K562 (cell line): Measurements from ENCODE around the gene ERCC1. TPM values are rescaled to one million over a fixed set of nuclear protein-coding genes. Genes with fewer than 3 reads are reported as not detected.

Experiments used
- CEBPB ChIP-seq: fragments of 450-650 bp; IDR thresholded peaks from 2 replicates; pipeline ENCODE4 v1.6.1; 2016; ENCODE audit warnings: missing genetic modification characterization, missing compliant biosample characterization
- CEBPG ChIP-seq, 3 experiments: fragments of 200-800 bp in 1 of 3; sonication (Bioruptor generic) in 1 of 3; sonication (generic) in 1 of 3; formaldehyde crosslinking in 1 of 3; IDR thresholded peaks in 2 of 3; conservative IDR thresholded peaks in 1 of 3; 2 replicates each; pipeline versions ENCODE4 v1.6.1 to v1.8.0; 2016 to 2022; ENCODE audit warnings: missing compliant biosample characterization in 2 of 3, missing genetic modification characterization in 2 of 3, mild to moderate bottlenecking in 1 of 3, missing genetic modification reagents in 1 of 3
- HDAC8 ChIP-seq: fragments of 450-650 bp; IDR thresholded peaks from 2 replicates; pipeline ENCODE4 v1.6.1; 2016; ENCODE audit warnings: mild to moderate bottlenecking, missing genetic modification characterization, moderate library complexity, missing compliant biosample characterization
- HOXB6 ChIP-seq: fragments of 250-450 bp; sonication (Bioruptor Pico); IDR thresholded peaks from 2 replicates; pipeline ENCODE4 v1.5.1; 2022; ENCODE audit warnings: mild to moderate bottlenecking, borderline replicate concordance
- ILK ChIP-seq: fragments of 450-650 bp; IDR thresholded peaks from 2 replicates; pipeline ENCODE4 v1.6.1; 2016; ENCODE audit warnings: missing genetic modification characterization, low read depth, mild to moderate bottlenecking, missing compliant biosample characterization, moderate library complexity, borderline replicate concordance
- KDM5B ChIP-seq: fragments of 200-600 bp; sonication (generic); IDR thresholded peaks from 2 replicates; pipeline ENCODE4 v1.6.1; 2012; ENCODE audit warnings: low read depth, mild to moderate bottlenecking, moderate library complexity, low read length, control low read depth, inconsistent platforms; ENCODE audit not compliant: insufficient replicate concordance
- NFIC ChIP-seq: fragments of 450-650 bp; IDR thresholded peaks from 2 replicates; pipeline ENCODE4 v1.6.1; 2017; ENCODE audit warnings: mild to moderate bottlenecking, inconsistent platforms
- NONO ChIP-seq, 2 experiments: fragments of 200-400 bp in 1 of 2; fragments of 450-650 bp in 1 of 2; formaldehyde crosslinking in 1 of 2; IDR thresholded peaks; 2 replicates each; pipeline ENCODE4 v1.6.1; 2017; ENCODE audit warnings: low read depth in 2 of 2, mild to moderate bottlenecking in 2 of 2, moderate library complexity in 2 of 2, low read length in 1 of 2
- POLR2AphosphoS2 ChIP-seq: IDR thresholded peaks from 2 replicates; pipeline ENCODE4 v1.6.1; 2012; ENCODE audit warnings: low read length, improper control_type of control experiment
- RBM39 ChIP-seq: fragments of 200-400 bp; formaldehyde crosslinking; optimal IDR thresholded peaks from 2 replicates; pipeline ENCODE3; 2018; ENCODE audit warnings: low read depth, low read length
- SMC3 ChIP-seq: conservative IDR thresholded peaks from 2 replicates; pipeline ENCODE4 v1.6.1; 2011; ENCODE audit warnings: low read depth, low read length, improper control_type of control experiment; ENCODE audit not compliant: insufficient read depth
- SNIP1 ChIP-seq: fragments of 450-650 bp; IDR thresholded peaks from 2 replicates; pipeline ENCODE4 v1.7.1; 2017; ENCODE audit warnings: low read depth, mild to moderate bottlenecking
- STAT5A ChIP-seq: IDR thresholded peaks from 2 replicates; pipeline ENCODE4 v1.6.1; 2012; ENCODE audit warnings: low read length, inconsistent platforms, borderline replicate concordance
- WHSC1 ChIP-seq: IDR thresholded peaks from one replicate; pipeline ENCODE4 v1.6.1; 2012; ENCODE audit warnings: low read length, control low read depth, inconsistent platforms
- ZNF324 ChIP-seq: fragments of 250-450 bp; sonication (Bioruptor Pico); IDR thresholded peaks from 2 replicates; pipeline ENCODE4 v1.4.0; 2020; ENCODE audit warnings: mild to moderate bottlenecking
- ZNF780A ChIP-seq: fragments of 250-450 bp; sonication (Bioruptor Pico); IDR thresholded peaks from 2 replicates; pipeline ENCODE4 v1.5.0; 2021; ENCODE audit warnings: mild to moderate bottlenecking
- polyA plus RNA-seq, 8 experiments: library from polyadenylated mRNA; depleted of rRNA in 4 of 8; stranded (reverse) in 5 of 8; unstranded in 3 of 8; fragments of >200 nt; fragmentation: Nextera tagmentation in 2 of 8; fragmentation: Illumina TruSeq in 1 of 8; extraction: Ambion mirVana in 2 of 8; extraction: Trizol in 1 of 8; gene quantifications; 2 replicates each; pipeline versions ENCODE4 v1.2.1 to v1.2.3, GENCODE V29; 2011 to 2014; ENCODE audit warnings: inconsistent platforms in 1 of 8, missing spikeins in 1 of 8
- total RNA-seq, 7 experiments: library from RNA; depleted of rRNA in 6 of 7; stranded (reverse); fragments of >200 nt in 6 of 7; fragmentation: Illumina TruSeq in 2 of 7; extraction: Trizol in 2 of 7; gene quantifications; 2 replicates each; pipeline versions ENCODE4 v1.2.1 to v1.2.3, GENCODE V29; 2011 to 2021; ENCODE audit warnings: low replicate concordance in 1 of 7
- TF ChIP-seq, protein P1 (sequence below): sonication (generic); formaldehyde crosslinking; IDR thresholded peaks from 2 replicates; pipeline ENCODE4 v1.8.0; 2023; ENCODE audit warnings: missing genetic modification reagents, mild to moderate bottlenecking, borderline replicate concordance
- TF ChIP-seq, protein P2 (sequence below): fragments of 450-650 bp; formaldehyde crosslinking; conservative IDR thresholded peaks from 2 replicates; pipeline ENCODE4 v1.4.0; 2022; ENCODE audit warnings: mild to moderate bottlenecking, missing genetic modification characterization
- TF ChIP-seq, protein P3 (sequence below): fragments of 450-650 bp; IDR thresholded peaks from 2 replicates; pipeline ENCODE4 v1.6.1; 2016; ENCODE audit warnings: mild to moderate bottlenecking

Gene ERCC1
- total and polyA plus RNA-seq, 9 of the 15 experiments (the other 6 are each of a cell fraction or from before 2014, with no cell fraction given), result 9.3 to 92.6 (median 60.0) TPM

DNA sequence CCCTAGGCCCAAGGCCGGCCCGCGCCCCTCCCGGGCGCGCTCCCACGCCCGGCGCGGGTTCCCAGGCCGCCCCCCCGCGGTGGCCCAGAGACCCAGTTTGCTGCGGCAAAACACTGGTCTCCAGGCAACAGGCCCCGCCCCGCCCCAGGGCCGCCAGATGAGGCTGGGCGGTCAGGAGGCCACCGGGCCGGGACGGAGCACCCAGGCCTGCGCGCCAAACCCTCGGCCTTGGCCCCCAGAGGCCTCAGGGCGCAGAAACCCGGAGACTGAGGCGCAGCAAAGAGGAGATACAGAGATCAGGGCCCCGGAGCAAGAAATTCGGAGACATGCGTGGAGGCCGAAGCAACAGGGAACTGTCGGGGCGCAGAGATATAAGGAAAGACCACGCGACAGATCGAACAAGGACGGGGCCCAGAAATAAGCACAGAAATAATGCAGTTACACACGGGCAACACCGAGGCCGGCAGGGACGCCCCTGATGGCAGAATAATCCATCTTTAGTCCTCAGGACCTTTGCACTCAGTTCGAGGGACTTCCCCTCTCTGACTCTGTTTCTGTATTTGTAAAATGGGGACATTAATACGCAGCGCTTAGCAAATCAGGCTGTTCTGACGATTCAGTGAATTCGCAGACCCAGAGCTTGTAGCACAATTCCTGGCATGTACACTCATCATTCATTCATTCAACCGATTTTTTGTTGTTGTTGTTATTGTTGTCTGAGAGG is 20.8 kb upstream of the ERCC1 start (continued):
- TF ChIP-seq, protein P1, sequence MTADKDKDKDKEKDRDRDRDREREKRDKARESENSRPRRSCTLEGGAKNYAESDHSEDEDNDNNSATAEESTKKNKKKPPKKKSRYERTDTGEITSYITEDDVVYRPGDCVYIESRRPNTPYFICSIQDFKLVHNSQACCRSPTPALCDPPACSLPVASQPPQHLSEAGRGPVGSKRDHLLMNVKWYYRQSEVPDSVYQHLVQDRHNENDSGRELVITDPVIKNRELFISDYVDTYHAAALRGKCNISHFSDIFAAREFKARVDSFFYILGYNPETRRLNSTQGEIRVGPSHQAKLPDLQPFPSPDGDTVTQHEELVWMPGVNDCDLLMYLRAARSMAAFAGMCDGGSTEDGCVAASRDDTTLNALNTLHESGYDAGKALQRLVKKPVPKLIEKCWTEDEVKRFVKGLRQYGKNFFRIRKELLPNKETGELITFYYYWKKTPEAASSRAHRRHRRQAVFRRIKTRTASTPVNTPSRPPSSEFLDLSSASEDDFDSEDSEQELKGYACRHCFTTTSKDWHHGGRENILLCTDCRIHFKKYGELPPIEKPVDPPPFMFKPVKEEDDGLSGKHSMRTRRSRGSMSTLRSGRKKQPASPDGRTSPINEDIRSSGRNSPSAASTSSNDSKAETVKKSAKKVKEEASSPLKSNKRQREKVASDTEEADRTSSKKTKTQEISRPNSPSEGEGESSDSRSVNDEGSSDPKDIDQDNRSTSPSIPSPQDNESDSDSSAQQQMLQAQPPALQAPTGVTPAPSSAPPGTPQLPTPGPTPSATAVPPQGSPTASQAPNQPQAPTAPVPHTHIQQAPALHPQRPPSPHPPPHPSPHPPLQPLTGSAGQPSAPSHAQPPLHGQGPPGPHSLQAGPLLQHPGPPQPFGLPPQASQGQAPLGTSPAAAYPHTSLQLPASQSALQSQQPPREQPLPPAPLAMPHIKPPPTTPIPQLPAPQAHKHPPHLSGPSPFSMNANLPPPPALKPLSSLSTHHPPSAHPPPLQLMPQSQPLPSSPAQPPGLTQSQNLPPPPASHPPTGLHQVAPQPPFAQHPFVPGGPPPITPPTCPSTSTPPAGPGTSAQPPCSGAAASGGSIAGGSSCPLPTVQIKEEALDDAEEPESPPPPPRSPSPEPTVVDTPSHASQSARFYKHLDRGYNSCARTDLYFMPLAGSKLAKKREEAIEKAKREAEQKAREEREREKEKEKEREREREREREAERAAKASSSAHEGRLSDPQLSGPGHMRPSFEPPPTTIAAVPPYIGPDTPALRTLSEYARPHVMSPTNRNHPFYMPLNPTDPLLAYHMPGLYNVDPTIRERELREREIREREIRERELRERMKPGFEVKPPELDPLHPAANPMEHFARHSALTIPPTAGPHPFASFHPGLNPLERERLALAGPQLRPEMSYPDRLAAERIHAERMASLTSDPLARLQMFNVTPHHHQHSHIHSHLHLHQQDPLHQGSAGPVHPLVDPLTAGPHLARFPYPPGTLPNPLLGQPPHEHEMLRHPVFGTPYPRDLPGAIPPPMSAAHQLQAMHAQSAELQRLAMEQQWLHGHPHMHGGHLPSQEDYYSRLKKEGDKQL (CRISPR knock-in tag), result no peak
- no peak for TF ChIP-seq HDAC8 (tag)
- TF ChIP-seq ZNF324, result no peak
- TF ChIP-seq STAT5A, result no peak
- TF ChIP-seq NONO (IDR thresholded peaks at IDR 0.05; ENCODE audit: low read depth in 2 of 2, low read length in 1 of 2), result no peak
- no peak for TF ChIP-seq RBM39
- TF ChIP-seq, protein P2, sequence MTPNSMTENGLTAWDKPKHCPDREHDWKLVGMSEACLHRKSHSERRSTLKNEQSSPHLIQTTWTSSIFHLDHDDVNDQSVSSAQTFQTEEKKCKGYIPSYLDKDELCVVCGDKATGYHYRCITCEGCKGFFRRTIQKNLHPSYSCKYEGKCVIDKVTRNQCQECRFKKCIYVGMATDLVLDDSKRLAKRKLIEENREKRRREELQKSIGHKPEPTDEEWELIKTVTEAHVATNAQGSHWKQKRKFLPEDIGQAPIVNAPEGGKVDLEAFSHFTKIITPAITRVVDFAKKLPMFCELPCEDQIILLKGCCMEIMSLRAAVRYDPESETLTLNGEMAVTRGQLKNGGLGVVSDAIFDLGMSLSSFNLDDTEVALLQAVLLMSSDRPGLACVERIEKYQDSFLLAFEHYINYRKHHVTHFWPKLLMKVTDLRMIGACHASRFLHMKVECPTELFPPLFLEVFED (CRISPR knock-in tag), result 0 out of 2 replicates have a peak, but pooled peaks have one; percentile 39
- no peak for TF ChIP-seq CEBPB (tag)
- peak; percentile 62 for TF ChIP-seq KDM5B
- TF ChIP-seq HOXB6 (CRISPR knock-in tag), result no peak
- no peak for TF ChIP-seq SMC3
- TF ChIP-seq ZNF780A (CRISPR knock-in tag), result no peak
- TF ChIP-seq POLR2AphosphoS2, result no peak
- no peak for TF ChIP-seq ILK (tag)
- TF ChIP-seq SNIP1, result no peak
- TF ChIP-seq WHSC1, result no peak
- no peak for TF ChIP-seq CEBPG (CRISPR knock-in tag; IDR thresholded peaks at IDR 0.05)
- no peak for TF ChIP-seq CEBPG (tag; conservative IDR thresholded peaks at IDR 0.05 in 1 of 2, IDR thresholded peaks at IDR 0.05 in 1 of 2)
- TF ChIP-seq, protein P3, sequence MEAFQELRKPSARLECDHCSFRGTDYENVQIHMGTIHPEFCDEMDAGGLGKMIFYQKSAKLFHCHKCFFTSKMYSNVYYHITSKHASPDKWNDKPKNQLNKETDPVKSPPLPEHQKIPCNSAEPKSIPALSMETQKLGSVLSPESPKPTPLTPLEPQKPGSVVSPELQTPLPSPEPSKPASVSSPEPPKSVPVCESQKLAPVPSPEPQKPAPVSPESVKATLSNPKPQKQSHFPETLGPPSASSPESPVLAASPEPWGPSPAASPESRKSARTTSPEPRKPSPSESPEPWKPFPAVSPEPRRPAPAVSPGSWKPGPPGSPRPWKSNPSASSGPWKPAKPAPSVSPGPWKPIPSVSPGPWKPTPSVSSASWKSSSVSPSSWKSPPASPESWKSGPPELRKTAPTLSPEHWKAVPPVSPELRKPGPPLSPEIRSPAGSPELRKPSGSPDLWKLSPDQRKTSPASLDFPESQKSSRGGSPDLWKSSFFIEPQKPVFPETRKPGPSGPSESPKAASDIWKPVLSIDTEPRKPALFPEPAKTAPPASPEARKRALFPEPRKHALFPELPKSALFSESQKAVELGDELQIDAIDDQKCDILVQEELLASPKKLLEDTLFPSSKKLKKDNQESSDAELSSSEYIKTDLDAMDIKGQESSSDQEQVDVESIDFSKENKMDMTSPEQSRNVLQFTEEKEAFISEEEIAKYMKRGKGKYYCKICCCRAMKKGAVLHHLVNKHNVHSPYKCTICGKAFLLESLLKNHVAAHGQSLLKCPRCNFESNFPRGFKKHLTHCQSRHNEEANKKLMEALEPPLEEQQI, result no peak
- TF ChIP-seq NFIC, result no peak
